AML-193 (cell line): ENCODE data around the gene ANKRD30B.
"Not testable (repeated sequence)": the region's sequence is repeated elsewhere in the genome, so short reads cannot be mapped to it uniquely, and the experiment has no call there.

ENCODE experiments used
- DNase-seq, 2 experiments: peaks; one replicate each; lab custom pipeline; 2025; lab: John Stamatoyannopoulos, UW

Gene ANKRD30B

GRCh38 chr18:14851533-14851932 is 103.6 kb downstream of the ANKRD30B start:
- not testable (repeated sequence) for DNase-seq

- DNase-seq = not testable (repeated sequence)
Observed at GRCh38 chr18:14855634-14856033, 107.7 kb downstream of the ANKRD30B start.

- not testable (repeated sequence) for DNase-seq
Observed at GRCh38 chr18:14856256-14856655, 108.3 kb downstream of the ANKRD30B start.

- not testable (repeated sequence) for DNase-seq
Observed at GRCh38 chr18:14858514-14858913, 110.5 kb downstream of the ANKRD30B start.

GRCh38 chr18:14859995-14860394 is 112.0 kb downstream of the ANKRD30B start:
- DNase-seq = not testable (repeated sequence)

- DNase-seq = not testable (repeated sequence)
Observed at GRCh38 chr18:14866426-14866825, 118.5 kb downstream of the ANKRD30B start.

- DNase-seq = not testable (repeated sequence)
Observed at GRCh38 chr18:14867988-14868387, 120.0 kb downstream of the ANKRD30B start.

GRCh38 chr18:14868825-14869224 is 120.9 kb downstream of the ANKRD30B start:
- DNase-seq = not testable (repeated sequence)

- not testable (repeated sequence) for DNase-seq
Observed at GRCh38 chr18:14878826-14879225, 130.9 kb downstream of the ANKRD30B start.

GRCh38 chr18:14900435-14900834 is 152.5 kb downstream of the ANKRD30B start:
- DNase-seq = no peak
